ENCODE data around the gene FBXL17. TPM values are rescaled to one million over a fixed set of nuclear protein-coding genes. Genes with fewer than 3 reads are reported as not detected.

Gene FBXL17
- total RNA-seq, 1 experiment from 2014 or later, result 3.5 TPM

DNA sequence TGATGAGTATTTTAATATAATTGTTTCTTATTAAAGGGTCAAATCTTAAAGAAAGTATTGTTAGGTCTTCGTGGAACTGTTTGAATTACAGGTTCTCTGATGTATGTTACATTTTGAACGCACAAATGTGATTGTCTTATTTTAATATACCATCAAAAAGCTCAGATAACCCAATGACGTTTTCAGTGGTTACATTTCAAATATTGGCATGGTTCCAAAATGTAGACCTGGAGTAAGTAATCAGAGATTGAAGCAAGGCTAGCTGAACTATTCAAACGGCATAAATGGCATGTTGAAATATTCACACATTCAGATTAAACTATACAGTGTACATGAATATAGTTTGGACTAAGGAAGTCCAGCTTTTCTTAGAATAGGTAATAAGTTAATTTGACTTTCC lies 429.4 kb downstream of the FBXL17 start (continued):
- TF ChIP-seq, protein P1, sequence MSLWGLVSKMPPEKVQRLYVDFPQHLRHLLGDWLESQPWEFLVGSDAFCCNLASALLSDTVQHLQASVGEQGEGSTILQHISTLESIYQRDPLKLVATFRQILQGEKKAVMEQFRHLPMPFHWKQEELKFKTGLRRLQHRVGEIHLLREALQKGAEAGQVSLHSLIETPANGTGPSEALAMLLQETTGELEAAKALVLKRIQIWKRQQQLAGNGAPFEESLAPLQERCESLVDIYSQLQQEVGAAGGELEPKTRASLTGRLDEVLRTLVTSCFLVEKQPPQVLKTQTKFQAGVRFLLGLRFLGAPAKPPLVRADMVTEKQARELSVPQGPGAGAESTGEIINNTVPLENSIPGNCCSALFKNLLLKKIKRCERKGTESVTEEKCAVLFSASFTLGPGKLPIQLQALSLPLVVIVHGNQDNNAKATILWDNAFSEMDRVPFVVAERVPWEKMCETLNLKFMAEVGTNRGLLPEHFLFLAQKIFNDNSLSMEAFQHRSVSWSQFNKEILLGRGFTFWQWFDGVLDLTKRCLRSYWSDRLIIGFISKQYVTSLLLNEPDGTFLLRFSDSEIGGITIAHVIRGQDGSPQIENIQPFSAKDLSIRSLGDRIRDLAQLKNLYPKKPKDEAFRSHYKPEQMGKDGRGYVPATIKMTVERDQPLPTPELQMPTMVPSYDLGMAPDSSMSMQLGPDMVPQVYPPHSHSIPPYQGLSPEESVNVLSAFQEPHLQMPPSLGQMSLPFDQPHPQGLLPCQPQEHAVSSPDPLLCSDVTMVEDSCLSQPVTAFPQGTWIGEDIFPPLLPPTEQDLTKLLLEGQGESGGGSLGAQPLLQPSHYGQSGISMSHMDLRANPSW (CRISPR knock-in tag; conservative IDR thresholded peaks at IDR 0.05; ENCODE audit: low read depth), result no peak
- TF ChIP-seq SMAD4 (CRISPR knock-in tag; IDR thresholded peaks at IDR 0.05) (no peak), NR2C2 (CRISPR knock-in tag; IDR thresholded peaks at IDR 0.05) (no peak)
- TF ChIP-seq, protein P2, sequence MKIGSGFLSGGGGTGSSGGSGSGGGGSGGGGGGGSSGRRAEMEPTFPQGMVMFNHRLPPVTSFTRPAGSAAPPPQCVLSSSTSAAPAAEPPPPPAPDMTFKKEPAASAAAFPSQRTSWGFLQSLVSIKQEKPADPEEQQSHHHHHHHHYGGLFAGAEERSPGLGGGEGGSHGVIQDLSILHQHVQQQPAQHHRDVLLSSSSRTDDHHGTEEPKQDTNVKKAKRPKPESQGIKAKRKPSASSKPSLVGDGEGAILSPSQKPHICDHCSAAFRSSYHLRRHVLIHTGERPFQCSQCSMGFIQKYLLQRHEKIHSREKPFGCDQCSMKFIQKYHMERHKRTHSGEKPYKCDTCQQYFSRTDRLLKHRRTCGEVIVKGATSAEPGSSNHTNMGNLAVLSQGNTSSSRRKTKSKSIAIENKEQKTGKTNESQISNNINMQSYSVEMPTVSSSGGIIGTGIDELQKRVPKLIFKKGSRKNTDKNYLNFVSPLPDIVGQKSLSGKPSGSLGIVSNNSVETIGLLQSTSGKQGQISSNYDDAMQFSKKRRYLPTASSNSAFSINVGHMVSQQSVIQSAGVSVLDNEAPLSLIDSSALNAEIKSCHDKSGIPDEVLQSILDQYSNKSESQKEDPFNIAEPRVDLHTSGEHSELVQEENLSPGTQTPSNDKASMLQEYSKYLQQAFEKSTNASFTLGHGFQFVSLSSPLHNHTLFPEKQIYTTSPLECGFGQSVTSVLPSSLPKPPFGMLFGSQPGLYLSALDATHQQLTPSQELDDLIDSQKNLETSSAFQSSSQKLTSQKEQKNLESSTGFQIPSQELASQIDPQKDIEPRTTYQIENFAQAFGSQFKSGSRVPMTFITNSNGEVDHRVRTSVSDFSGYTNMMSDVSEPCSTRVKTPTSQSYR (CRISPR knock-in tag; IDR thresholded peaks at IDR 0.05), result no peak

DNA sequence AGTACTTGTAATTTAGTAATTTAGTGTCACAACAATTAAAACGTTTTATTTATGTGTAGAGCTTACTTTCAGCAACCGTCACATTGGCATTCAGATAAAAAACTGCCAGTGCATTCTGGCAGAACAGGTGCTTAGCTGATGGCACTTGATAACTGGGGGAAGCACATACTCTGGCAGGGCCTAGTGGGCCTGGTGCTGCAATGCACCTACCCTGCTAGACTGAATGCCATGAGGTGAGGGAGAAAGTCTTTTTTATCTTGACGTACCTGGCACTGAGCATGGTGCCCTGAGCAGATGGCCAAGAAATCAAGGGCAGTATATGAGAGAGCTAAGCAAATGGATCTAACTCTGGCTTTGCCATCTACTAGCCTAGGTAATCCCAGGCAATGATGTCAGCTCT lies 430.6 kb downstream of the FBXL17 start:
- no peak overlapping the region for H3K27ac Mint-ChIP-seq
- H3K9me3 Mint-ChIP-seq, result no peaks in the 10 kb centered on the region
- no peak overlapping the region for H3K4me3 Mint-ChIP-seq
- H3K36me3 Mint-ChIP-seq, result no peaks in the 10 kb centered on the region
- ChIA-PET CTCF (no interaction called here), POLR2A (no interaction called here)
- no peak for TF ChIP-seq TEAD1 (CRISPR knock-in tag; IDR thresholded peaks at IDR 0.05)
- TF ChIP-seq NFE2L1 (CRISPR knock-in tag; IDR thresholded peaks at IDR 0.05), result no peak
- TF ChIP-seq TCF7 (CRISPR knock-in tag; IDR thresholded peaks at IDR 0.05; ENCODE audit: low read depth), result no peak
- no peak for TF ChIP-seq NFATC4 (CRISPR knock-in tag; IDR thresholded peaks at IDR 0.05)
- TF ChIP-seq, protein P3, sequence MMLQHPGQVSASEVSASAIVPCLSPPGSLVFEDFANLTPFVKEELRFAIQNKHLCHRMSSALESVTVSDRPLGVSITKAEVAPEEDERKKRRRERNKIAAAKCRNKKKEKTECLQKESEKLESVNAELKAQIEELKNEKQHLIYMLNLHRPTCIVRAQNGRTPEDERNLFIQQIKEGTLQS (CRISPR knock-in tag; conservative IDR thresholded peaks at IDR 0.05), result no peak
- TF ChIP-seq, protein P4, sequence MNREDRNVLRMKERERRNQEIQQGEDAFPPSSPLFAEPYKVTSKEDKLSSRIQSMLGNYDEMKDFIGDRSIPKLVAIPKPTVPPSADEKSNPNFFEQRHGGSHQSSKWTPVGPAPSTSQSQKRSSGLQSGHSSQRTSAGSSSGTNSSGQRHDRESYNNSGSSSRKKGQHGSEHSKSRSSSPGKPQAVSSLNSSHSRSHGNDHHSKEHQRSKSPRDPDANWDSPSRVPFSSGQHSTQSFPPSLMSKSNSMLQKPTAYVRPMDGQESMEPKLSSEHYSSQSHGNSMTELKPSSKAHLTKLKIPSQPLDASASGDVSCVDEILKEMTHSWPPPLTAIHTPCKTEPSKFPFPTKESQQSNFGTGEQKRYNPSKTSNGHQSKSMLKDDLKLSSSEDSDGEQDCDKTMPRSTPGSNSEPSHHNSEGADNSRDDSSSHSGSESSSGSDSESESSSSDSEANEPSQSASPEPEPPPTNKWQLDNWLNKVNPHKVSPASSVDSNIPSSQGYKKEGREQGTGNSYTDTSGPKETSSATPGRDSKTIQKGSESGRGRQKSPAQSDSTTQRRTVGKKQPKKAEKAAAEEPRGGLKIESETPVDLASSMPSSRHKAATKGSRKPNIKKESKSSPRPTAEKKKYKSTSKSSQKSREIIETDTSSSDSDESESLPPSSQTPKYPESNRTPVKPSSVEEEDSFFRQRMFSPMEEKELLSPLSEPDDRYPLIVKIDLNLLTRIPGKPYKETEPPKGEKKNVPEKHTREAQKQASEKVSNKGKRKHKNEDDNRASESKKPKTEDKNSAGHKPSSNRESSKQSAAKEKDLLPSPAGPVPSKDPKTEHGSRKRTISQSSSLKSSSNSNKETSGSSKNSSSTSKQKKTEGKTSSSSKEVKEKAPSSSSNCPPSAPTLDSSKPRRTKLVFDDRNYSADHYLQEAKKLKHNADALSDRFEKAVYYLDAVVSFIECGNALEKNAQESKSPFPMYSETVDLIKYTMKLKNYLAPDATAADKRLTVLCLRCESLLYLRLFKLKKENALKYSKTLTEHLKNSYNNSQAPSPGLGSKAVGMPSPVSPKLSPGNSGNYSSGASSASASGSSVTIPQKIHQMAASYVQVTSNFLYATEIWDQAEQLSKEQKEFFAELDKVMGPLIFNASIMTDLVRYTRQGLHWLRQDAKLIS (CRISPR knock-in tag; IDR thresholded peaks at IDR 0.05; ENCODE audit: borderline replicate concordance), result no peak
- TF ChIP-seq, protein P2 (CRISPR knock-in tag; IDR thresholded peaks at IDR 0.05), result no peak
- TF ChIP-seq, protein P5, sequence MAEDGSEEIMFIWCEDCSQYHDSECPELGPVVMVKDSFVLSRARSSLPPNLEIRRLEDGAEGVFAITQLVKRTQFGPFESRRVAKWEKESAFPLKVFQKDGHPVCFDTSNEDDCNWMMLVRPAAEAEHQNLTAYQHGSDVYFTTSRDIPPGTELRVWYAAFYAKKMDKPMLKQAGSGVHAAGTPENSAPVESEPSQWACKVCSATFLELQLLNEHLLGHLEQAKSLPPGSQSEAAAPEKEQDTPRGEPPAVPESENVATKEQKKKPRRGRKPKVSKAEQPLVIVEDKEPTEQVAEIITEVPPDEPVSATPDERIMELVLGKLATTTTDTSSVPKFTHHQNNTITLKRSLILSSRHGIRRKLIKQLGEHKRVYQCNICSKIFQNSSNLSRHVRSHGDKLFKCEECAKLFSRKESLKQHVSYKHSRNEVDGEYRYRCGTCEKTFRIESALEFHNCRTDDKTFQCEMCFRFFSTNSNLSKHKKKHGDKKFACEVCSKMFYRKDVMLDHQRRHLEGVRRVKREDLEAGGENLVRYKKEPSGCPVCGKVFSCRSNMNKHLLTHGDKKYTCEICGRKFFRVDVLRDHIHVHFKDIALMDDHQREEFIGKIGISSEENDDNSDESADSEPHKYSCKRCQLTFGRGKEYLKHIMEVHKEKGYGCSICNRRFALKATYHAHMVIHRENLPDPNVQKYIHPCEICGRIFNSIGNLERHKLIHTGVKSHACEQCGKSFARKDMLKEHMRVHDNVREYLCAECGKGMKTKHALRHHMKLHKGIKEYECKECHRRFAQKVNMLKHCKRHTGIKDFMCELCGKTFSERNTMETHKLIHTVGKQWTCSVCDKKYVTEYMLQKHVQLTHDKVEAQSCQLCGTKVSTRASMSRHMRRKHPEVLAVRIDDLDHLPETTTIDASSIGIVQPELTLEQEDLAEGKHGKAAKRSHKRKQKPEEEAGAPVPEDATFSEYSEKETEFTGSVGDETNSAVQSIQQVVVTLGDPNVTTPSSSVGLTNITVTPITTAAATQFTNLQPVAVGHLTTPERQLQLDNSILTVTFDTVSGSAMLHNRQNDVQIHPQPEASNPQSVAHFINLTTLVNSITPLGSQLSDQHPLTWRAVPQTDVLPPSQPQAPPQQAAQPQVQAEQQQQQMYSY (CRISPR knock-in tag; IDR thresholded peaks at IDR 0.05), result no peak
- TF ChIP-seq JAZF1 (CRISPR knock-in tag; IDR thresholded peaks at IDR 0.05), result no peak
- TF ChIP-seq ZNF121 (CRISPR knock-in tag; IDR thresholded peaks at IDR 0.05), result no peak
- no peak for ATAC-seq
- no peaks in the 10 kb centered on the region for H3K27me3 Mint-ChIP-seq (ENCODE audit: low read depth)
- DNase-seq (ENCODE audit: low spot score), result no peak
- H3K4me1 Mint-ChIP-seq, result peaks cover 8% of the 10 kb centered on the region

Measured in WTC11 (cell line).